Rectal smooth muscle tissue (tissue), 1 donor: Measurements from ENCODE around the gene ATP2B2.

Experiments
- H3K27ac ChIP-seq: one replicate; pipeline ENCODE4 v1.7.0; 2013; ENCODE audit warnings: low read depth, low read length, inconsistent platforms
- H3K27me3 ChIP-seq: one replicate; pipeline ENCODE4 v1.7.0; 2013; ENCODE audit warnings: low read length; ENCODE audit not compliant: control insufficient read depth, insufficient read depth
- H3K36me3 ChIP-seq: one replicate; pipeline ENCODE4 v1.7.0; 2013; ENCODE audit warnings: low read length; ENCODE audit not compliant: control insufficient read depth, insufficient read depth
- H3K4me1 ChIP-seq: one replicate; pipeline ENCODE4 v1.7.0; 2013; ENCODE audit warnings: low read length; ENCODE audit not compliant: control insufficient read depth, insufficient read depth
- H3K4me3 ChIP-seq: one replicate; pipeline ENCODE4 v1.7.0; 2013; ENCODE audit warnings: low read length
- H3K9ac ChIP-seq: one replicate; pipeline ENCODE4 v1.7.0; 2013; ENCODE audit warnings: low read length

ATP2B2 gene

DNA sequence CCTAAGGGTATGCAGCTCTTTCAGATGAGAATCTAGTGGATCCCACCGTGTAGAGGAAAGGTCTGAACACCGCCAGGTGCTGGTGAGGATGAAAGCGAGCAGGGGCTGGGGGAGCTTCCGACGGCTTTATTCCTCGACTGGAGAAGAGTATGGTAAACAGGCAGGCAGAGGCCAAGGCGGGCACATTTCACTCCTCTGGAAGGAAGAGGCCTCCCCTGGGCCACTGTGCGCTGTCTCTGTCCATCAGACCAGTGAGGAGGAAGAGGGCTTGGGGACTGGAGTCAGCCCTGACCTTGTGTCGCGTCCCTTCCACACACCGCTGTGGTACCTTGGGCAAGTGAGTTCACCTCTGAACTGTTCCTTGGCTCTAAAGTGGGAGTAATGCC is 216.8 kb downstream of the ATP2B2 start:
- Histone ChIP-seq H3K4me3 (no peak overlapping the region), H3K9ac (no peak overlapping the region), H3K4me1 (no peaks in the 10 kb centered on the region), H3K36me3 (peaks cover 18% of the 10 kb centered on the region), H3K27ac (no peak overlapping the region), H3K27me3 (no peaks in the 10 kb centered on the region)

DNA sequence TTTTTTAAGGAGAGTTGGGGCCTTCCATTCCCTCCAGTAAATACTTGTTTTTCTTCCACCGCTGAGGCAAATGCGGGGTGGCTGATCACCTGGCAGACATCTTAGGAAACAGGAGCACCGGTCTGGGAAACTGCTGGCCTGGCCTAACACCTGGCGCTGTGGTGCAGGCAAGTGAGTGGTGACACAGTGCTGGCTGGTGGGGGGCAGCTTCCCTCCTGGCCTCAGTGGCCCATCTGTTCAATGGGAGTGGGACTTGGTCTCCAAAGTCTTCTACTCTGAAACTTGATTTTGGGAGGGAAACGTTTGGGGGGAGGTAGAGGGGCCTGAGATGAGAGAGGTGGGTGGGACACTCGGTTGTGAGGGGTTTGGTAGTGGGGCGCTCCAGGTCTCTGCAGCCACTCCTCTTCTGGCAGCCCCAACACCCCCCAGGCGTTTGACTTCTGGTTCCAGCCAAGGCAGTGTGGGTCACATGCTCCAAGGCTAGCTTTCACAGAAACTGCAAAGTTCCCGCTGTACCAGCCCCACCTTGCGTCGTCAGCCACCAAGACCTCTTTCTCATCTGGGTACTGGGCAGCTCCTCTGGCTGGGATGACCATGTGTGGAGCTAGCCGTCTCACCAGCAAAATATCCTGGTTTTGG is 217.3 kb downstream of the ATP2B2 start:
- H3K27me3 ChIP-seq, result no peaks in the 10 kb centered on the region
- H3K9ac ChIP-seq, result no peak overlapping the region
- H3K4me3 ChIP-seq, result no peak overlapping the region
- peaks cover 19% of the 10 kb centered on the region for H3K36me3 ChIP-seq
- no peak overlapping the region for H3K27ac ChIP-seq
- H3K4me1 ChIP-seq, result no peaks in the 10 kb centered on the region

- H3K4me3 ChIP-seq, result no peak overlapping the region
- H3K27me3 ChIP-seq, result no peaks in the 10 kb centered on the region
- no peak overlapping the region for H3K9ac ChIP-seq
- peaks cover 19% of the 10 kb centered on the region for H3K36me3 ChIP-seq
- H3K27ac ChIP-seq, result no peak overlapping the region
- H3K4me1 ChIP-seq, result no peaks in the 10 kb centered on the region
Measured at GRCh38 chr3:10286596-10287295, 218.6 kb downstream of the ATP2B2 start.

DNA sequence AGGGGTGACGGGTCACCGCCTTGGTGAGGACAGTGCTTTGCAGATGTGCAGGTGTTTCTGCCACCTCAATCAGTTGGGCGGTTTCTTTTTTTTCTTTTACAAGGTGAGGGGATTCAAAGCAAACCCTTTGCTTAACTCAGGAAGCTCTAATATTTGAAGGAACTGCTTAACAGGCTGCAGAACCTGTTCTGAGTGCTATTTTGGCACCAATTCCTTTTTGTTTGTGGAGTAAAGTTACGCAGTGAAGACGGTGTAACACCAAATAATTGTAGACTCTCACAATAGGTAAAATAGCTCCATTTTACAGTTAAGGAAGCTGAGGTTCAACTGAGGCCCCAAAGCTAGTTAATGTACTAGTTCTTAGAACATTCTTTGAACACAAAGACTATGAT is 219.3 kb downstream of the ATP2B2 start:
- Histone ChIP-seq H3K4me3 (no peak overlapping the region), H3K9ac (no peak overlapping the region), H3K36me3 (peaks cover 19% of the 10 kb centered on the region), H3K27me3 (no peaks in the 10 kb centered on the region), H3K27ac (no peak overlapping the region), H3K4me1 (no peaks in the 10 kb centered on the region)

DNA sequence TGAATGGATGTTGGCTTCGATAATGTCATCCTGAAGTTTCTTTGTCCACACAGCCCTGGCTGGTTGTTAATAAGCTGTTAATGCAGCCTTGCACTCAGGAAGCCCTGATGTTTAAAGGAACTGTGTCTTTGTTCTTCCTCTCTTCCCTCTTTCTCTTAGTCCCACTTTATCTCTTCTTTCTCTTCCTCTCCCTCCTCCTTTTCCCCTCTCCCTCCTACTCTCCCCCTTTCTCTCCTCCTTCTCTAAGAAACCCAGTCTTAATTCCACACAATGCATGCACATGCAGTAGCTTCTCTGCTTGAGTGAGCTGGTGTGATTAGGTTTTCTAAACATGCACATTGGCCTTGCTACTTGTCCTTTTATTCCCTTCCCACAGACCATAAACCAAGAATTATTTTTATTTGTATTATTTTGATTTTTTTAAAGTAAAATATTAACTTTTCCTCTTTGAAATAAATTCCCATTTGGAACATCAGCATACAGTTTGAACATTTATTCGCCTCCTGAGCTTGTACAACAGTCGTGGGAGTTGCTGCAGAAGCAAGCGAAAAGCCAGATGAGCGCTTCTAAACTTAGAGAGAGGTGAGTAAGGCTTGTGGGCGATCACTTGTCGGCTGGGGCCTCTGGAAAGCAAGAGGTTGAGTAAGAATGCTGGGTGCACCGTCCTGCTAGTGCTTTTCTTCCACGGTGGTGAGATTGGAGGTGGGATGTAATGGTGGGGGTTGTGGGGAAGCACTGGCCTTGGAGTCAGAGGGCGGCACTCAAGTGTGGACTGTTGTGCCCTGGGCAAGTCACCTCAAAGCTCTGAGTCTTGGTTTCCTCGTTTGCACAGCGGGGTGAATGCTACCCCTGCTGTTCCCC is 219.9 kb downstream of the ATP2B2 start:
- Histone ChIP-seq H3K4me3 (no peak overlapping the region), H3K4me1 (no peaks in the 10 kb centered on the region), H3K9ac (no peak overlapping the region), H3K27ac (no peak overlapping the region), H3K36me3 (peaks cover 25% of the 10 kb centered on the region), H3K27me3 (no peaks in the 10 kb centered on the region)

- Histone ChIP-seq H3K4me3 (no peak overlapping the region), H3K9ac (no peak overlapping the region), H3K27me3 (no peaks in the 10 kb centered on the region), H3K4me1 (no peaks in the 10 kb centered on the region), H3K27ac (no peak overlapping the region), H3K36me3 (peaks cover 30% of the 10 kb centered on the region)
Measured at GRCh38 chr3:10284496-10284895, 220.9 kb downstream of the ATP2B2 start.

DNA sequence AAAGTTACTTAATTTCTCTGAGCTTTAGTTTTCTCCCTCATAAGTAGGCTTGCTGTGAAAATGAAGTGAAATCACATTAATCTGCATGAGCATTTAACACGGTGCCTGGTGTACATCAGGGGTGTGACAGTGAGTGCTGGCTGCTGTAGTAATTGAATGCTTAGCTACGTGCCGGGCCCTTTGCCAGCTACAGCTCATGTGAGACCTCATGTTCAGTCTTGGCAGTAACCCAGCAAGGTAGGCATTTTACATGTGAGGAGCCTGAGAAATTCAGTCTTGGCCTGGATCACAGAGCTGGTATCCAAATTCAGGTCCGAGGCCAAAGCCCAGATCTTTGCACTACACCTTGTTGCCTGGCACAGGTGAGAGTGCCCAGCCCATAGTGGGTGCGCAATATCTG is 221.7 kb downstream of the ATP2B2 start:
- H3K27me3 ChIP-seq, result no peaks in the 10 kb centered on the region
- no peak overlapping the region for H3K4me3 ChIP-seq
- no peak overlapping the region for H3K27ac ChIP-seq
- no peak overlapping the region for H3K9ac ChIP-seq
- H3K36me3 ChIP-seq, result peaks cover 32% of the 10 kb centered on the region
- no peaks in the 10 kb centered on the region for H3K4me1 ChIP-seq

DNA sequence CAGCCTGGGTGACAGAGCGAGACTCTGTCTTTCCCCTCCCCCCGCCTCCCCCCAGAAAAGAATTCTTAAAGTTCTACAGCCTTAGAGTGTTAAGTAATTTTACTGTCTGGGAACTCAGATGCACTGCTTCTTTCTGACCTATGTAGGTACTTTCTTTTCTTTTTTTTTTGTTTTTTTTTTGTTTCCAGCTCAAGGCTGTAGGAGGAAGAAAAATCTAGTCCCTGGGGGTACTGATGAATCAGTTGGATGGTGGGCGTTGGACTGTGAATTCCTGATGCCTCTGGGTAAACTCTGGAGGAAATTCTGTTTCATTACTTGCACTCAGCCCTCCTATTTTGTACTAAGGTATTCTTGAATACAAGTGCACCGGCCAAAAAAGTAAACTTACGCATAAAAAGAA is 223.4 kb downstream of the ATP2B2 start:
- Histone ChIP-seq H3K4me3 (no peak overlapping the region), H3K27me3 (no peaks in the 10 kb centered on the region), H3K27ac (no peak overlapping the region), H3K9ac (no peak overlapping the region), H3K36me3 (peaks cover 29% of the 10 kb centered on the region), H3K4me1 (no peaks in the 10 kb centered on the region)

- no peak overlapping the region for H3K4me3 ChIP-seq
- no peaks in the 10 kb centered on the region for H3K27me3 ChIP-seq
- no peaks in the 10 kb centered on the region for H3K4me1 ChIP-seq
- no peak overlapping the region for H3K9ac ChIP-seq
- H3K36me3 ChIP-seq, result peaks cover 34% of the 10 kb centered on the region
- no peak overlapping the region for H3K27ac ChIP-seq
Measured at GRCh38 chr3:10280571-10280970, 224.8 kb downstream of the ATP2B2 start.

DNA sequence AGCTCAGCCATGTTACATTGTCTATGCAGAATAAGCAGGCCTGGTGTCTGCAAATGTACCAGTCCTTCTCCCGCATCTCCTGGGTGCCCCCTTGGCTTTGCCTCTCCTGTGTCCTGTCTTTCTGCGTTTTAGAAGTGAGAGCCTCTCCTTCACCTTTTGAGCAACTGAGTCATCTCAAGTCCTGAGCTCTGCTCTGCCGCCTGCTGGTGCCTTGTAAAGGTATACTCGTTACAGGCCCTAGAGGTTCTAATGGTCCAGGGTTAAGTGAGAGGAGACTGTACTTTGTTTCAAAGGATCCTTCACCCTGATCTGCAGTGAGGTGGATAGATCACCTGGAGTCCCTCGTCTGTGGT is 225.2 kb downstream of the ATP2B2 start:
- no peaks in the 10 kb centered on the region for H3K27me3 ChIP-seq
- H3K4me1 ChIP-seq, result no peaks in the 10 kb centered on the region
- no peak overlapping the region for H3K9ac ChIP-seq
- H3K36me3 ChIP-seq, result peaks cover 34% of the 10 kb centered on the region
- no peak overlapping the region for H3K4me3 ChIP-seq
- no peak overlapping the region for H3K27ac ChIP-seq

DNA sequence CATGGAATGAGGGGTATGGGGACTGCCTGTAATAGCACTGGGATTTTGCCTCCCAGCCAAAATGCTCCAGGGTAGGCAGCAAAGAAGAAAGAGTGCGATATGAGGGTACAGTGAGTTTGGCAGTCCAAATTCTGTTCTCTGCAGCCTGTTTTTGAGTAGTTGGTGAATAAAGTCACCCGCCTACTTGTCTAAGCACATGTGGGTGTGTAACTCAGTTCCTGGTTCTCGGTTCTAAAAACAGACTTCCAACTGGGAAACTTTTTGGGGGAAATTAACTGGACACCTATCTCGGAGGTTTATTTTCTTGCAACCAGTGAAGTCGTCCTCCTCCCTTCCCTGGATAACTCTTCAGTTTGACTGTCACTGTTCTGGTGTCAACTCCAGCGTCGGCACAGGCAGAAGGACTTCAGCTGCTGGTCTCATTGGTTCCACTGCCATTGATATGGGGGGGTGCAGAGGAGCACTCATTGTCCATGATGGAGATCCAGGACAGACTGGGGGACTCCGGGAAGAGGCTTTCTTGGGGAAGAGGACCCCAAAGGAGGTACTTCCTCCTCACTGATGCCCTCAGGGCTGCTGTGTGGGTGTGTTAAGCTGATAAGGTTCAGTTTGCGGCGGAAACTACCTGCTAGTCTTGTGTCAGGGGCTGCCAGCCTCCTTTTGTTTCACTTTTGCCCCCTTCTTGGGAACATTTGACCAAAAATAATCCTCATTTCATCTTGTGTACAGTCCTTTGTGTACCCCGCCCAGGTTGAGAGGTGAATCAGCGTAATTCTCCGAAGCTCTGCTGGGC is 225.8 kb downstream of the ATP2B2 start:
- Histone ChIP-seq H3K27me3 (no peaks in the 10 kb centered on the region), H3K4me3 (no peak overlapping the region), H3K36me3 (peaks cover 34% of the 10 kb centered on the region), H3K27ac (no peak overlapping the region), H3K9ac (no peak overlapping the region), H3K4me1 (no peaks in the 10 kb centered on the region)

- Histone ChIP-seq H3K4me1 (peaks cover 5% of the 10 kb centered on the region), H3K27ac (no peak overlapping the region)
Measured at GRCh38 chr3:10278501-10278900, 226.9 kb downstream of the ATP2B2 start.

More at GRCh38 chr3:10278501-10278900, 226.9 kb downstream of the ATP2B2 start:
- H3K4me3 ChIP-seq, result no peak overlapping the region
- H3K27me3 ChIP-seq, result no peaks in the 10 kb centered on the region
- H3K36me3 ChIP-seq, result peaks cover 28% of the 10 kb centered on the region
- no peak overlapping the region for H3K9ac ChIP-seq
